Measurements from ENCODE around the gene PVR. TPM values are rescaled to one million over a fixed set of nuclear protein-coding genes. Genes with fewer than 3 reads are reported as not detected.

The PVR gene
- total RNA-seq, 1 experiment from 2014 or later: 15.0 TPM

DNA sequence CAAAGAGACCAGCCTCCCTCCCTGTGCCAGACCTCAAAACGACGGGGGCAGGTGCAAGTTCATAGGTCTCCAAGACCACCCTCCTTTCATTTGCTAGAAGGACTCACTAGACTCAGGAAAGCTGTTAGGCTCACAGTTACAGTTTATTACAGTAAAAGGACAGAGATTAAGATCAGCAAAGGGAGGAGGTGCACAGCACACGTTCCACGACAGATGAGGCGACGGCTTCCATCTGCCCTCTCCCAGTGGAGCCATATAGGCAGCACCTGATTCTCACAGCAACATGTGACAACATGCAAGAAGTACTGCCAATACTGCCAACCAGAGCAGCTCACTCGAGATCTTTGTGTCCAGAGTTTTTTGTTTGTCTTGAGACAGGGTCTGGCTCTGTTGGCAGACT, 18.2 kb downstream of the PVR start:
- no peaks in the 10 kb centered on the region for H3K27me3 Mint-ChIP-seq (ENCODE audit: low read depth)
- TF ChIP-seq ZNF121 (CRISPR knock-in tag; IDR thresholded peaks at IDR 0.05) (no peak), E2F5 (CRISPR knock-in tag; IDR thresholded peaks at IDR 0.05) (no peak), TEAD4 (CRISPR knock-in tag; IDR thresholded peaks at IDR 0.05) (no peak), ZNF232 (CRISPR knock-in tag; IDR thresholded peaks at IDR 0.05) (no peak), MYBL2 (CRISPR knock-in tag; IDR thresholded peaks at IDR 0.05) (no peak), ZNF416 (CRISPR knock-in tag; IDR thresholded peaks at IDR 0.05) (no peak), ZNF138 (CRISPR knock-in tag; conservative IDR thresholded peaks at IDR 0.05) (no peak), ETV6 (CRISPR knock-in tag; IDR thresholded peaks at IDR 0.05) (no peak)
- peaks cover 10% of the 10 kb centered on the region for H3K4me1 Mint-ChIP-seq
- ATAC-seq: no peak
- no peak overlapping the region for H3K27ac Mint-ChIP-seq
- no peak overlapping the region for H3K4me3 Mint-ChIP-seq
- no peak for DNase-seq (ENCODE audit: low spot score)
- CTCF ChIA-PET: interaction anchor here (1.0 to 6.5 kb wide), 5 partner anchors 25 to 109 kb away, joined by 3 to 44 read pairs (median 6); no protein-coding TSS in a partner anchor
- H3K36me3 Mint-ChIP-seq: peaks cover 26% of the 10 kb centered on the region
- POLR2A ChIA-PET: no interaction called here
- no peaks in the 10 kb centered on the region for H3K9me3 Mint-ChIP-seq

DNA sequence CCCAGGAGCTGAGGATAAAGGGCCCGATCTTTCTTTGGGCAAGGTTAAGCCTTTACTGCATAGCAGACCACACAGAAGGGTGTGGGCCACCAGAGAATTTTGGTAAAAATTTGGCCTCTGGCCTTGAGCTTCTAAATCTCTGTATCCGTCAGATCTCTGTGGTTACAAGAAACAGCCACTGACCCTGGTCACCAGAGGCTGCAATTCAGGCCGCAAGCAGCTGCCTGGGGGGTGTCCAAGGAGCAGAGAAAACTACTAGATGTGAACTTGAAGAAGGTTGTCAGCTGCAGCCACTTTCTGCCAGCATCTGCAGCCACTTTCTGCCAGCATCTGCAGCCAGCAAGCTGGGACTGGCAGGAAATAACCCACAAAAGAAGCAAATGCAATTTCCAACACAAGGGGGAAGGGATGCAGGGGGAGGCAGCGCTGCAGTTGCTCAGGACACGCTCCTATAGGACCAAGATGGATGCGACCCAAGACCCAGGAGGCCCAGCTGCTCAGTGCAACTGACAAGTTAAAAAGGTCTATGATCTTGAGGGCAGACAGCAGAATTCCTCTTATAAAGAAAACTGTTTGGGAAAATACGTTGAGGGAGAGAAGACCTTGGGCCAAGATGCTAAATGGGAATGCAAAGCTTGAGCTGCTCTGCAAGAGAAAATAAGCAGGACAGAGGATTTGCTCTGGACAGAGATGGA, 19.1 kb downstream of the PVR start:
- Mint-ChIP-seq H3K27me3 (ENCODE audit: low read depth) (no peaks in the 10 kb centered on the region), H3K4me1 (peaks cover 13% of the 10 kb centered on the region), H3K36me3 (peaks cover 22% of the 10 kb centered on the region), H3K9me3 (no peaks in the 10 kb centered on the region), H3K4me3 (no peak overlapping the region), H3K27ac (no peak overlapping the region)
- TF ChIP-seq MXD4 (CRISPR knock-in tag; IDR thresholded peaks at IDR 0.05; ENCODE audit: borderline replicate concordance) (no peak), ATF6 (CRISPR knock-in tag; IDR thresholded peaks at IDR 0.05) (no peak), KAT7 (CRISPR knock-in tag; IDR thresholded peaks at IDR 0.05; ENCODE audit: borderline replicate concordance) (no peak), HMGA2 (CRISPR knock-in tag; IDR thresholded peaks at IDR 0.05) (no peak), ZNF423 (CRISPR knock-in tag; IDR thresholded peaks at IDR 0.05) (no peak), EMX1 (CRISPR knock-in tag; IDR thresholded peaks at IDR 0.05) (no peak), CREM (CRISPR knock-in tag; IDR thresholded peaks at IDR 0.05) (no peak), AFF4 (CRISPR knock-in tag; IDR thresholded peaks at IDR 0.05; ENCODE audit: borderline replicate concordance) (no peak), NR2C2 (CRISPR knock-in tag; IDR thresholded peaks at IDR 0.05) (no peak), RORB (CRISPR knock-in tag; IDR thresholded peaks at IDR 0.05) (no peak), JUN (CRISPR knock-in tag; IDR thresholded peaks at IDR 0.05) (no peak)
- TF ChIP-seq, protein P1, sequence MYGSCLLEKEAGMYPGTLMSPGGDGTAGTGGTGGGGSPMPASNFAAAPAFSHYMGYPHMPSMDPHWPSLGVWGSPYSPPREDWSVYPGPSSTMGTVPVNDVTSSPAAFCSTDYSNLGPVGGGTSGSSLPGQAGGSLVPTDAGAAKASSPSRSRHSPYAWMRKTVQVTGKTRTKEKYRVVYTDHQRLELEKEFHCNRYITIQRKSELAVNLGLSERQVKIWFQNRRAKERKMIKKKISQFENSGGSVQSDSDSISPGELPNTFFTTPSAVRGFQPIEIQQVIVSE (CRISPR knock-in tag; IDR thresholded peaks at IDR 0.05; ENCODE audit: borderline replicate concordance): no peak
- TF ChIP-seq, protein P2, sequence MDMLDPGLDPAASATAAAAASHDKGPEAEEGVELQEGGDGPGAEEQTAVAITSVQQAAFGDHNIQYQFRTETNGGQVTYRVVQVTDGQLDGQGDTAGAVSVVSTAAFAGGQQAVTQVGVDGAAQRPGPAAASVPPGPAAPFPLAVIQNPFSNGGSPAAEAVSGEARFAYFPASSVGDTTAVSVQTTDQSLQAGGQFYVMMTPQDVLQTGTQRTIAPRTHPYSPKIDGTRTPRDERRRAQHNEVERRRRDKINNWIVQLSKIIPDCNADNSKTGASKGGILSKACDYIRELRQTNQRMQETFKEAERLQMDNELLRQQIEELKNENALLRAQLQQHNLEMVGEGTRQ (CRISPR knock-in tag; IDR thresholded peaks at IDR 0.05): no peak
- TF ChIP-seq, protein P3, sequence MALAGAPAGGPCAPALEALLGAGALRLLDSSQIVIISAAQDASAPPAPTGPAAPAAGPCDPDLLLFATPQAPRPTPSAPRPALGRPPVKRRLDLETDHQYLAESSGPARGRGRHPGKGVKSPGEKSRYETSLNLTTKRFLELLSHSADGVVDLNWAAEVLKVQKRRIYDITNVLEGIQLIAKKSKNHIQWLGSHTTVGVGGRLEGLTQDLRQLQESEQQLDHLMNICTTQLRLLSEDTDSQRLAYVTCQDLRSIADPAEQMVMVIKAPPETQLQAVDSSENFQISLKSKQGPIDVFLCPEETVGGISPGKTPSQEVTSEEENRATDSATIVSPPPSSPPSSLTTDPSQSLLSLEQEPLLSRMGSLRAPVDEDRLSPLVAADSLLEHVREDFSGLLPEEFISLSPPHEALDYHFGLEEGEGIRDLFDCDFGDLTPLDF (CRISPR knock-in tag; IDR thresholded peaks at IDR 0.05): no peak
- TF ChIP-seq, protein P4, sequence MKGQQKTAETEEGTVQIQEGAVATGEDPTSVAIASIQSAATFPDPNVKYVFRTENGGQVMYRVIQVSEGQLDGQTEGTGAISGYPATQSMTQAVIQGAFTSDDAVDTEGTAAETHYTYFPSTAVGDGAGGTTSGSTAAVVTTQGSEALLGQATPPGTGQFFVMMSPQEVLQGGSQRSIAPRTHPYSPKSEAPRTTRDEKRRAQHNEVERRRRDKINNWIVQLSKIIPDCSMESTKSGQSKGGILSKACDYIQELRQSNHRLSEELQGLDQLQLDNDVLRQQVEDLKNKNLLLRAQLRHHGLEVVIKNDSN (CRISPR knock-in tag; IDR thresholded peaks at IDR 0.05): no peak
- ChIA-PET POLR2A (interaction anchor here (0.5 to 0.6 kb wide), 2 partner anchors 102 to 109 kb away, joined by 3 to 4 read pairs; no protein-coding TSS in a partner anchor), CTCF (interaction anchor here (0.6 to 6.5 kb wide), 13 partner anchors 8 to 121 kb away, joined by 3 to 44 read pairs (median 3); no protein-coding TSS in a partner anchor)
- ATAC-seq (no peak), DNase-seq (ENCODE audit: low spot score) (no peak)
